K562 (cell line): ENCODE results near the gene ATOH8. TPM values are rescaled to one million over a fixed set of nuclear protein-coding genes. Genes with fewer than 3 reads are reported as not detected.

Experiments used
- ATAC-seq: fragments of 200-7000 bp; cut with Tn5 transposase; 3 replicates; pipeline ENCODE4 v1.9.1; 2020; ENCODE audit warnings: moderate library complexity
- BruUV-seq: library from RNA; stranded (reverse); fragments of 400-500 nt; replicated peaks from 2 replicates; lab custom pipeline; 2021; lab: Mats Ljungman, UMichigan
- CTCF ChIA-PET: fragments of 300-600 bp; formaldehyde crosslinking; extraction: SDS; loops from one replicate; lab custom pipeline; 2021; ENCODE audit warnings: low intra/inter-chr PET ratio; lab: Yijun Ruan, JAX
- POLR2A ChIA-PET: fragments of 300-600, 350-650 bp; sonication (Branson Sonifier 250); formaldehyde crosslinking; extraction: SDS; loops from one replicate; lab custom pipeline; 2021; ENCODE audit warnings: antibody characterized with exemption, inconsistent platforms; lab: Yijun Ruan, JAX
- DNase-seq, 4 experiments: peaks; one replicate each; pipeline versions ENCODE4 v3.0.0 to v3.0.0-alpha.2; 2011 to 2018; ENCODE audit warnings: low spot score in 3 of 4, mixed read lengths in 3 of 4; ENCODE audit errors: extremely low read depth in 1 of 4
- FAIRE-seq: peaks from 2 replicates; lab custom pipeline; 2011; peaks lifted over from hg19 to GRCh38; lab: Jason Lieb, UNC
- H2AFZ ChIP-seq: 2 replicates; pipeline ENCODE4 v1.6.0; 2011; ENCODE audit warnings: low read depth, low read length, control low read depth, inconsistent platforms
- H3K27ac ChIP-seq: fragments of 200-600 bp; 3 replicates; pipeline ENCODE4 v1.8.0; 2011; ENCODE audit warnings: low read depth, mild to moderate bottlenecking, control low read depth, inconsistent platforms, low read length, moderate library complexity, mixed read lengths; ENCODE audit errors: extremely low read depth
- H3K27me3 ChIP-seq, 2 experiments: fragments of 300-600 bp in 1 of 2; 2 replicates in 1 of 2; 3 replicates in 1 of 2; pipeline versions ENCODE4 v1.6.0 to v1.8.0; 2011; ENCODE audit warnings: inconsistent platforms in 2 of 2, low read length in 2 of 2, mild to moderate bottlenecking in 1 of 2, mixed read lengths in 1 of 2, moderate library complexity in 1 of 2; ENCODE audit not compliant: control insufficient read depth in 2 of 2, insufficient read depth in 2 of 2
- H3K36me3 ChIP-seq: fragments of 300-600 bp; 3 replicates; pipeline ENCODE4 v1.8.0; 2011; ENCODE audit warnings: mild to moderate bottlenecking, low read length, inconsistent platforms; ENCODE audit not compliant: control insufficient read depth, insufficient read depth
- H3K4me1 ChIP-seq, 2 experiments: fragments of 200-600 bp in 1 of 2; replicated peaks in 1 of 2; 2 replicates in 1 of 2; 3 replicates in 1 of 2; pipeline versions ENCODE4 v1.5.1 to v1.8.0; 2011; ENCODE audit warnings: inconsistent platforms in 2 of 2, low read length in 2 of 2, mild to moderate bottlenecking in 1 of 2, mixed read lengths in 1 of 2, moderate library complexity in 1 of 2; ENCODE audit not compliant: control insufficient read depth in 2 of 2, insufficient read depth in 2 of 2
- H3K4me2 ChIP-seq: 2 replicates; pipeline ENCODE4 v1.6.1; 2011; ENCODE audit warnings: low read length, control low read depth, inconsistent platforms, mixed read lengths; ENCODE audit not compliant: insufficient read depth
- H3K4me3 ChIP-seq: fragments of 200-600 bp; sonication (generic), shearing (Covaris generic); 2 replicates; pipeline ENCODE4 v1.5.1; 2016; ENCODE audit warnings: control low read depth, inconsistent platforms
- H3K79me2 ChIP-seq: fragments of 200-600 bp; 3 replicates; pipeline ENCODE4 v1.8.0; 2011; ENCODE audit warnings: low read length, inconsistent platforms; ENCODE audit not compliant: control insufficient read depth, insufficient read depth
- H3K9ac ChIP-seq, 2 experiments: 2 replicates each; pipeline versions ENCODE4 v1.6.0 to v1.6.1; 2011; ENCODE audit warnings: low read depth in 2 of 2, low read length in 2 of 2, control low read depth in 1 of 2, inconsistent platforms in 1 of 2, mild to moderate bottlenecking in 1 of 2, mixed read lengths in 1 of 2; ENCODE audit not compliant: insufficient read depth in 1 of 2
- H3K9me1 ChIP-seq: one replicate; pipeline ENCODE4 v1.6.0; 2011; ENCODE audit warnings: inconsistent platforms, mild to moderate bottlenecking, low read length, moderate library complexity; ENCODE audit not compliant: control insufficient read depth, insufficient read depth
- H3K9me3 ChIP-seq: replicated peaks from 2 replicates; pipeline ENCODE4 v1.5.1; 2011; ENCODE audit warnings: low read depth, low read length, inconsistent platforms; ENCODE audit not compliant: control insufficient read depth, insufficient read depth
- H4K20me1 ChIP-seq: replicated peaks from 2 replicates; pipeline ENCODE4 v1.6.1; 2011; ENCODE audit warnings: low read length, inconsistent platforms, mixed read lengths; ENCODE audit not compliant: control insufficient read depth, insufficient read depth
- CTBP1 ChIP-seq: fragments of 450-650 bp; IDR thresholded peaks from 2 replicates; pipeline ENCODE4 v1.6.1; 2016; ENCODE audit warnings: borderline replicate concordance
- HOMEZ ChIP-seq: fragments of 250-450 bp; sonication (Bioruptor Pico); IDR thresholded peaks from 2 replicates; pipeline ENCODE4 v1.4.0; 2020; ENCODE audit warnings: mild to moderate bottlenecking, moderate library complexity
- IRF9 ChIP-seq: fragments of 450-650 bp; IDR thresholded peaks from 2 replicates; pipeline ENCODE4 v1.6.1; 2016; ENCODE audit warnings: missing biosample characterization, missing genetic modification characterization
- L3MBTL2 ChIP-seq: fragments of 450-650 bp; IDR thresholded peaks from 2 replicates; pipeline ENCODE4 v1.6.1; 2016; ENCODE audit warnings: mild to moderate bottlenecking, moderate library complexity
- PHB2 ChIP-seq: fragments of 450-650 bp; IDR thresholded peaks from 2 replicates; pipeline ENCODE4 v1.6.1; 2017; ENCODE audit warnings: low read depth
- SNIP1 ChIP-seq: fragments of 450-650 bp; IDR thresholded peaks from 2 replicates; pipeline ENCODE4 v1.7.1; 2017; ENCODE audit warnings: low read depth, mild to moderate bottlenecking
- U2AF2 ChIP-seq: fragments of 200-400 bp; formaldehyde crosslinking; optimal IDR thresholded peaks from 2 replicates; pipeline ENCODE3; 2017; ENCODE audit warnings: low read depth, mild to moderate bottlenecking, low read length
- ZNF12 ChIP-seq: sonication (generic); formaldehyde crosslinking; IDR thresholded peaks from 2 replicates; pipeline ENCODE4 v1.4.0; 2020; ENCODE audit warnings: mild to moderate bottlenecking, missing genetic modification reagents
- ZNF280A ChIP-seq: fragments of 450-650 bp; IDR thresholded peaks from 2 replicates; pipeline ENCODE4 v1.6.1; 2018; ENCODE audit warnings: mild to moderate bottlenecking, low read depth; ENCODE audit not compliant: partially characterized antibody
- ZNF668 ChIP-seq: fragments of 250-450 bp; sonication (Bioruptor Pico); IDR thresholded peaks from 2 replicates; pipeline ENCODE4 v1.8.0; 2022; ENCODE audit warnings: mild to moderate bottlenecking, inconsistent platforms
- WGBS: fragments of 100-300 bp; shearing (Covaris generic); methylation state at CpG from one replicate; pipeline ENCODE4 v1.1.6; 2016; ENCODE audit warnings: low coverage, mixed read lengths; ENCODE audit not compliant: insufficient coverage; ENCODE audit errors: missing lambda C conversion rate; 5-methylcytosine and 5-hydroxymethylcytosine counted together
- in situ Hi-C: fragments of 300-500 bp; cut with MboI; formaldehyde crosslinking; loops from 4 replicates; pipeline ENCODE4 v1.15.0; 2018; ENCODE audit warnings: inconsistent platforms, mixed read lengths
- intact Hi-C: fragments of 100-400 bp; cut with micrococcal nuclease; formaldehyde crosslinking; loops from 2 replicates; pipeline ENCODE4 v1.14.2; 2022
- polyA plus RNA-seq, 8 experiments: library from polyadenylated mRNA; depleted of rRNA in 4 of 8; stranded (reverse) in 5 of 8; unstranded in 3 of 8; fragments of >200 nt; fragmentation: Nextera tagmentation in 2 of 8; fragmentation: Illumina TruSeq in 1 of 8; extraction: Ambion mirVana in 2 of 8; extraction: Trizol in 1 of 8; gene quantifications; 2 replicates each; pipeline versions ENCODE4 v1.2.1 to v1.2.3, GENCODE V29; 2011 to 2014; ENCODE audit warnings: inconsistent platforms in 1 of 8, missing spikeins in 1 of 8
- total RNA-seq, 7 experiments: library from RNA; depleted of rRNA in 6 of 7; stranded (reverse); fragments of >200 nt in 6 of 7; fragmentation: Illumina TruSeq in 2 of 7; extraction: Trizol in 2 of 7; gene quantifications; 2 replicates each; pipeline versions ENCODE4 v1.2.1 to v1.2.3, GENCODE V29; 2011 to 2021; ENCODE audit warnings: low replicate concordance in 1 of 7

ATOH8 gene
- total and polyA plus RNA-seq, 9 of the 15 experiments (the other 6 are each of a cell fraction or from before 2014, with no cell fraction given): not detected

GRCh38 chr2:85753035-85753524, 711 bp upstream of the ATOH8 start:
- Histone ChIP-seq H3K4me1 (peaks cover 0 to 22% of the 10 kb centered on the region in 2 experiments; a peak in 2 of 5 replicates), H3K9me3 (no peaks in the 10 kb centered on the region), H3K4me3 (no peak overlapping the region), H3K27me3 (peaks cover 40 to 74% of the 10 kb centered on the region in 2 experiments), H3K36me3 (no peaks in the 10 kb centered on the region), H3K79me2 (no peaks in the 10 kb centered on the region), H3K27ac (no peak overlapping the region), H3K4me2 (no peak overlapping the region), H3K9ac (no peak overlapping the region), H2AFZ (no peak overlapping the region), H3K9me1 (no peaks in the 10 kb centered on the region), H4K20me1 (peaks cover 22% of the 10 kb centered on the region)
- FAIRE-seq: no peak
- in situ Hi-C loops: no loop called here
- 4% methylated on average over 23 of the region's 29 CpGs for WGBS
- CTCF ChIA-PET: interaction anchor here (0.5 kb wide), 1 partner anchor 24 kb away, joined by 3 read pairs; no protein-coding TSS in a partner anchor
- intact Hi-C loops: loop anchor here (5.0 to 10.0 kb wide), 2 partner anchors 44 to 332 kb away; no protein-coding TSS in a partner anchor
- no peak for DNase-seq
- no TSS peak for BruUV-seq
- POLR2A ChIA-PET: interaction anchor here (0.6 to 0.8 kb wide), 2 partner anchors 32 to 383 kb away, joined by 3 read pairs; no protein-coding TSS in a partner anchor
- no peak for ATAC-seq
- TF ChIP-seq IRF9 (no peak), ZNF668 (CRISPR knock-in tag) (no peak), ZNF12 (no peak), PHB2 (no peak), ZNF280A (no peak), HOMEZ (CRISPR knock-in tag) (no peak), L3MBTL2 (no peak), CTBP1 (no peak), U2AF2 (no peak), SNIP1 (no peak)
